ENCODE results near the gene UGT1A1. TPM values are rescaled to one million over a fixed set of nuclear protein-coding genes. Genes with fewer than 3 reads are reported as not detected.

Gene UGT1A1
- total RNA-seq, 1 experiment from 2014 or later, result 0.33 TPM

DNA sequence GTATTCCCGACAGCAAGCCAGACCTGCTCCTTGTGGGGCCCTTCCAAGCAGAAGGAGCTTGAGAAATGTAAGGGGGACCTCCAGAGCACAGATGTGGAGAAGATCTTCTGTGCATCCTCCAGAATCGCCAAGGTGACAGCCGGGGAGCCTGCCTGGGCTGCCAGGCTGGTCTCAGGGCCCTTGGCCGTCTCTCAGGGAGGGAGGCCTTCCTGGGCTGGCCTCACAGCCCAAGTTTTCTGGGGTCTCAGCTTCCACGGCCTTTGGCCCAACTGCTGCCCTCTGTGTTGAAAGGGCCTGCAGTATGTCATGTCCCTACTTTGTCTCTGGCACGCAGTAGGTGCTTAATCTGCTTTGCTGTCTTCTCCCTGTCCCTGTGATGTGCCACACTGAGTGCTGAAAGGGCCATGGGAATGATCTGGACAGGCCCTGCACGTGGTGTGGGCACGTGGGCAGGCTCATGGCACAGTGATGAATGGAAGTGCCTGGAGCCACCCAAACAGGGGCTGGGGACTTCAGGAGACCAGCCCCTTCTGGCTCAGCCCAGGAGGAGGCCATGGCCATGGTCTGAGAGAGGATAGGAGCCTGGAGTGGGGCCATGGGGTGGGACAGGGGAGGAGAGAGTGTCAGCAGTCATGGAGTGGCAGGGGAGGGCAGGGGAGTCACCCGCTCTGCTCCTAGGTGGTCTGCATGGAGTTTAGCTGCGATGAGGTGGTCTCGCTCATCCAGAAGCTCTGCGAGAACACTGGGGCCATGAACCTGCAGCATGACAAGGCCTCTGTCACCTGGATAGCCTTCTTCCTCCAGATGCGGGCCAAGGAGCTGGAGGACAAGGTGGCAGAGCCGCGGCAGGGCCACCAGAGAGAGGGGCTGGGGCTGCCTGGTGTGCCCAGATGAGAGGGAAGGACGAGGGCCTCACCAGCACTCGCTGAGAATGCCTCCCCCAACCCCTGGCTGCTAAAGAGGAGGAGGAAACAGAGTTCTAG is 58.9 kb downstream of the UGT1A1 start:
- no TSS peak for BruUV-seq (replicated peaks)
- Histone ChIP-seq H3F3A (ENCODE audit: low read length, unreplicated experiment) (no peaks in the 10 kb centered on the region), H2AFZ (ENCODE audit: low read length) (no peak overlapping the region), H3K4me3 (ENCODE audit: low read length) (no peak overlapping the region), H3K4me1 (ENCODE audit: insufficient read depth, low read length) (no peaks in the 10 kb centered on the region), H3K4me2 (ENCODE audit: low read length) (no peak overlapping the region), H4K20me1 (ENCODE audit: low read length) (no peaks in the 10 kb centered on the region), H3K36me3 (ENCODE audit: low read depth, low read length) (no peaks in the 10 kb centered on the region), H3K9ac (ENCODE audit: low read length) (no peak overlapping the region), H3K27me3 (ENCODE audit: low read length) (no peaks in the 10 kb centered on the region), H3K27ac (ENCODE audit: low read length) (no peak overlapping the region), H3K9me3 (ENCODE audit: low read length) (no peaks in the 10 kb centered on the region), H3K79me2 (ENCODE audit: low read length) (no peaks in the 10 kb centered on the region), H3K9me2 (replicated peaks; ENCODE audit: low read length) (no peaks in the 10 kb centered on the region)
- intact Hi-C loops (cut with micrococcal nuclease), result no loop called here
- TF ChIP-seq EZH2 (IDR thresholded peaks at IDR 0.05; ENCODE audit: low read length, unreplicated experiment) (no peak), EZH2phosphoT487 (IDR thresholded peaks at IDR 0.05; ENCODE audit: borderline replicate concordance, low read length) (no peak)
- TF ChIP-seq, protein P1, sequence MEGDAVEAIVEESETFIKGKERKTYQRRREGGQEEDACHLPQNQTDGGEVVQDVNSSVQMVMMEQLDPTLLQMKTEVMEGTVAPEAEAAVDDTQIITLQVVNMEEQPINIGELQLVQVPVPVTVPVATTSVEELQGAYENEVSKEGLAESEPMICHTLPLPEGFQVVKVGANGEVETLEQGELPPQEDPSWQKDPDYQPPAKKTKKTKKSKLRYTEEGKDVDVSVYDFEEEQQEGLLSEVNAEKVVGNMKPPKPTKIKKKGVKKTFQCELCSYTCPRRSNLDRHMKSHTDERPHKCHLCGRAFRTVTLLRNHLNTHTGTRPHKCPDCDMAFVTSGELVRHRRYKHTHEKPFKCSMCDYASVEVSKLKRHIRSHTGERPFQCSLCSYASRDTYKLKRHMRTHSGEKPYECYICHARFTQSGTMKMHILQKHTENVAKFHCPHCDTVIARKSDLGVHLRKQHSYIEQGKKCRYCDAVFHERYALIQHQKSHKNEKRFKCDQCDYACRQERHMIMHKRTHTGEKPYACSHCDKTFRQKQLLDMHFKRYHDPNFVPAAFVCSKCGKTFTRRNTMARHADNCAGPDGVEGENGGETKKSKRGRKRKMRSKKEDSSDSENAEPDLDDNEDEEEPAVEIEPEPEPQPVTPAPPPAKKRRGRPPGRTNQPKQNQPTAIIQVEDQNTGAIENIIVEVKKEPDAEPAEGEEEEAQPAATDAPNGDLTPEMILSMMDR (conservative IDR thresholded peaks at IDR 0.05; ENCODE audit: low read depth, low read length), result no peak
- POLR2A ChIA-PET (ENCODE audit: unreplicated experiment), result no interaction called here
- CTCF ChIA-PET, result no interaction called here
- ATAC-seq (no peak), DNase-seq (no peak)

DNA sequence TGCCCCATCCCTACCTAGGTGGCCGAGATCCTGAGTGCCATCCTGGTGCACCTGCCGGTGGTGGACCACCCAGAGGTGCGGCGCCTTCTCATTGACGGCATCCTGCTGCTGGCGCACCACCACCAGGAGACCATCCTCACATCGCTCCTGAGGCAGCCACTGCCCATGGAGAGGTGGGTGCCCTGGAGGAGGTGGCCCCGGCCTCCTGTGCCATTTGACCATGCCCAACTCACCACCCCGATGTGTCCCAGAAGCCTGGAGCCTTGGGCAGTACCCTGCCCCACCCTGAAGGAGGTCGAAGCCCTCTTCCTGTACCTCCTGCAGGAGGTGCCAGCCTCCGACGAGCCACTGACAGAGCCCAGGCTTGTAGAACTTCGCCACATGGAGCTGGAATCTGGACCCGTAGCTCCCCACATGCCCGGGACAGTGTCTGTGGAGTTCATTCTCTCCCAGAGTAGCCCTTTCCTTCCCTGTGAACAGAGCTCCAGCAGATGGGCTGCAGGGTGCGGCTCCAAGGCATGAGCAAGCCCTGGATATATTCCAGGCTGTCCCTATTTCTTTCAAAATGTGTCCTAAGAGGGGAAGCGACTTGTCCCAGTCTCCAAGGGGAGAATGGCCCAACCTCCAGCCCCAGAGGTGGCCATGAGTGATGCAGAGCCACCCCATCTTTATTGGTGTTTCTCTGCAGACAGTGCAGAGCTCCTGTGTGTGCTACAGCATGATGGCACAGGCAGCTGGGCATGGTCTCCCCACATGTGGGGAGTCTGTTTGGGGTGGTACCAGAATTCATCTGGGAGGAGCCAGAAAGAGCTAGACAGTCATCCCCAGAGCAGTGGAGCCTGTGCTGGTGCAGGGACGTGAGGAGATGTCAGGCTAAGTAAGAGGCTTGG is 60.1 kb downstream of the UGT1A1 start:
- Histone ChIP-seq H3K9me2 (replicated peaks; ENCODE audit: low read length) (no peaks in the 10 kb centered on the region), H3K4me1 (ENCODE audit: insufficient read depth, low read length) (no peaks in the 10 kb centered on the region), H3K27me3 (ENCODE audit: low read length) (no peaks in the 10 kb centered on the region), H2AFZ (ENCODE audit: low read length) (no peak overlapping the region), H3K9me3 (ENCODE audit: low read length) (no peaks in the 10 kb centered on the region), H3K36me3 (ENCODE audit: low read depth, low read length) (no peaks in the 10 kb centered on the region), H3K9ac (ENCODE audit: low read length) (no peak overlapping the region), H3K4me3 (ENCODE audit: low read length) (no peak overlapping the region), H3K27ac (ENCODE audit: low read length) (no peak overlapping the region), H4K20me1 (ENCODE audit: low read length) (no peaks in the 10 kb centered on the region), H3K79me2 (ENCODE audit: low read length) (no peaks in the 10 kb centered on the region), H3F3A (ENCODE audit: low read length, unreplicated experiment) (no peaks in the 10 kb centered on the region), H3K4me2 (ENCODE audit: low read length) (no peak overlapping the region)
- BruUV-seq (replicated peaks), result no TSS peak
- intact Hi-C loops (cut with micrococcal nuclease), result no loop called here
- POLR2A ChIA-PET (ENCODE audit: unreplicated experiment), result no interaction called here
- DNase-seq (no peak), ATAC-seq (no peak)
- CTCF ChIA-PET, result no interaction called here
- TF ChIP-seq, protein P1 (conservative IDR thresholded peaks at IDR 0.05; ENCODE audit: low read depth, low read length), result no peak
- TF ChIP-seq EZH2 (IDR thresholded peaks at IDR 0.05; ENCODE audit: low read length, unreplicated experiment) (no peak), EZH2phosphoT487 (IDR thresholded peaks at IDR 0.05; ENCODE audit: borderline replicate concordance, low read length) (no peak)

Data from PC-3 (cell line).